SJSA1 (cell line): Measurements from ENCODE around the gene CTSZ. TPM values are rescaled to one million over a fixed set of nuclear protein-coding genes. Genes with fewer than 3 reads are reported as not detected.

Source experiments
- DNase-seq, 2 experiments: peaks; one replicate each; pipeline ENCODE4 v3.0.0-alpha.2; 2015 to 2020; ENCODE audit warnings: low spot score in 2 of 2, low read depth in 1 of 2
- H3K27ac ChIP-seq: fragments of 250-450 bp; sonication (Bioruptor Pico); 2 replicates; pipeline ENCODE4 v1.5.1; 2020; ENCODE audit warnings: mild to moderate bottlenecking, moderate library complexity
- H3K27me3 ChIP-seq: fragments of 250-450 bp; sonication (Bioruptor Pico); replicated peaks from 2 replicates; pipeline ENCODE4 v1.5.1; 2020; ENCODE audit warnings: mild to moderate bottlenecking, moderate library complexity
- H3K36me3 ChIP-seq: fragments of 250-450 bp; sonication (Bioruptor Pico); 2 replicates; pipeline ENCODE4 v1.5.1; 2020; ENCODE audit warnings: mild to moderate bottlenecking
- H3K4me1 ChIP-seq: fragments of 250-450 bp; sonication (Bioruptor Pico); replicated peaks from 2 replicates; pipeline ENCODE4 v1.6.1; 2021; ENCODE audit warnings: mild to moderate bottlenecking
- H3K4me3 ChIP-seq: fragments of 250-450 bp; sonication (Bioruptor Pico); 2 replicates; pipeline ENCODE4 v1.5.1; 2020; ENCODE audit warnings: mild to moderate bottlenecking
- H3K9me3 ChIP-seq: fragments of 250-450 bp; sonication (Bioruptor Pico); replicated peaks from 2 replicates; pipeline ENCODE4 v1.5.1; 2020; ENCODE audit warnings: mild to moderate bottlenecking
- total RNA-seq: library from RNA; depleted of rRNA; stranded (reverse); fragments of >200 nt; shearing (Covaris generic); gene quantifications from 2 replicates; pipeline ENCODE4 v1.2.3, GENCODE V29; 2014

CTSZ gene
- total RNA-seq, 1 experiment from 2014 or later = 168 TPM

- no peak for DNase-seq
- Histone ChIP-seq H3K4me1 (peaks cover 24% of the 10 kb centered on the region), H3K36me3 (peaks cover 58% of the 10 kb centered on the region), H3K9me3 (no peaks in the 10 kb centered on the region), H3K27me3 (no peaks in the 10 kb centered on the region), H3K27ac (no peak overlapping the region), H3K4me3 (no peak overlapping the region)
Observed at GRCh38 chr20:59040667-59041066, 33.6 kb upstream of the CTSZ start.

GRCh38 chr20:59039233-59039632 is 32.2 kb upstream of the CTSZ start:
- Histone ChIP-seq H3K4me1 (peaks cover 24% of the 10 kb centered on the region), H3K36me3 (peaks cover 67% of the 10 kb centered on the region), H3K9me3 (no peaks in the 10 kb centered on the region), H3K27ac (no peak overlapping the region), H3K27me3 (no peaks in the 10 kb centered on the region), H3K4me3 (no peak overlapping the region)
- DNase-seq = no peak

GRCh38 chr20:59037386-59037785 is 30.3 kb upstream of the CTSZ start:
- DNase-seq = no peak
- no peak overlapping the region for H3K4me3 ChIP-seq
- H3K27me3 ChIP-seq = no peaks in the 10 kb centered on the region
- H3K27ac ChIP-seq = no peak overlapping the region
- H3K9me3 ChIP-seq = no peaks in the 10 kb centered on the region
- peaks cover 19% of the 10 kb centered on the region for H3K4me1 ChIP-seq
- H3K36me3 ChIP-seq = peaks cover 66% of the 10 kb centered on the region

DNA sequence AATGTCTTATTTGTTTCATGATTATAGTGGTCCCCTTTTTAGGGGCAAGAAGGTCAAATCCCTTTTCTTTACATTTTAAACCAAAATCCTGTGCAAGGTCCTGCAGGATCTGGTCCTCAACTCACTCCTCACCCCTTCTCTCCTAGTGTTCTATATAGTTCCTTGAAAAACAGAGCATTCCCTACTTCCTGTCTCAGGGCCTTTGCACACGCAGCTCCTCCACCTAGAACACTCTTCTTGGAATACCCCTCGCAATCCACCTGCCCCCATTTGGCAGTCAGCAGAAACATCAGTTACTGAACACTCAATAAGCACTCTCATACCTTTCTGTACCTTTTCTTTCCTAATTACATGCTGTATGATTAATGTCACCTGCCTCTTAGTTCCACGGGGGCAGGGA is 28.3 kb upstream of the CTSZ start:
- Histone ChIP-seq H3K27me3 (no peaks in the 10 kb centered on the region), H3K27ac (no peak overlapping the region), H3K4me1 (peaks cover 17% of the 10 kb centered on the region), H3K9me3 (no peaks in the 10 kb centered on the region), H3K36me3 (peaks cover 63% of the 10 kb centered on the region), H3K4me3 (no peak overlapping the region)
- no peak for DNase-seq

DNA sequence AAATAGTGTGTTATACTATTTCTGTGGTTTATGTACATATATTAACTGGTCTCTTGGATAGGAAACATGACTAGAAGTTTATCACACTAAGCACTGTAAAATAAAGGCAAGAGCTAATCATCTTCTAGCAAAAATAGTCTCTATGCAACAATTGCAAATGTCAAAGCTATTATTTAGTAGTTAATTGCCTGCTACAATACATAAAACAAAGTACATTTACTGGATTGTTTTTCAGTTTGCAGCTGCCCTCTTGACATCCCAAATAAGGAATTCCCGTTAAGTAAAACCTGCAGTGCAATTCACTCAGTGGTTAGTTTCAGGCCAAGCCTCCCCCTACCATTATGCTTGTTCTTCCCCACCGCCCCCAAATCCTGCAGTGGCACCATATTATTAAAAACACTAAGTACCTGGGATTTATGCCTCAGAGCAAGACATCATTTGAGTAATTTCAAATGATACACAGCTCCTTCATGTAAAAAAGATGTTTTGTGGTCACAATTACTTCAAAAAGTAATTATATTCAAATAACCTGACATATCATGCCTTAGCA is 26.6 kb upstream of the CTSZ start:
- Histone ChIP-seq H3K27ac (no peak overlapping the region), H3K36me3 (peaks cover 67% of the 10 kb centered on the region), H3K4me3 (no peak overlapping the region), H3K9me3 (no peaks in the 10 kb centered on the region), H3K4me1 (peaks cover 32% of the 10 kb centered on the region), H3K27me3 (no peaks in the 10 kb centered on the region)
- DNase-seq = no peak

DNA sequence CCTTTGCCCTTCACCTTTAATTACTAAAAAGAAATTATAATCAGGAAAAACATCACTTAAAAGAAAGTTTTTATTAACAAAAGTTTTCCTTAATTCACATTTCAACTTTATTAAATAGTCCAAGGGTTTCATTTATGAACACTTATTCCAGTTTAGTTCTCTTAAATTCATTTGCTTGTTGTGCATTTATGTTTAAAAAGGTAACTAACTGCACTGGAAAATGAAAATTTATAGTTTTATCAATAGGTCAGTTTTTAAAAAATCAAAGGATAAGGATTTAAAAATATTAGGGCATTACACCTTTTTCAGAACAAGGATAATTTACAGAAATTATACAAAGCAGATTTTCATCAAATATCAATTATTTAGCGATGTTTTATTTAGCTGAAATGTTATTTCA is 26.0 kb upstream of the CTSZ start:
- Histone ChIP-seq H3K4me3 (peak overlapping the region; percentile 69), H3K27me3 (no peaks in the 10 kb centered on the region), H3K27ac (peak overlapping the region; percentile 54)

GRCh38 chr20:59032713-59033059 is 25.6 kb upstream of the CTSZ start:
- Histone ChIP-seq H3K9me3 (no peaks in the 10 kb centered on the region), H3K4me1 (peaks cover 42% of the 10 kb centered on the region), H3K4me3 (peak overlapping the region; percentile 69), H3K27me3 (no peaks in the 10 kb centered on the region), H3K36me3 (peaks cover 71% of the 10 kb centered on the region), H3K27ac (peak overlapping the region; percentile 54)
- no peak for DNase-seq

More for the DNA sequence above, 26.0 kb upstream of the CTSZ start:
- no peak for DNase-seq
- Histone ChIP-seq H3K9me3 (no peaks in the 10 kb centered on the region), H3K36me3 (peaks cover 71% of the 10 kb centered on the region), H3K4me1 (peaks cover 38% of the 10 kb centered on the region)

DNA sequence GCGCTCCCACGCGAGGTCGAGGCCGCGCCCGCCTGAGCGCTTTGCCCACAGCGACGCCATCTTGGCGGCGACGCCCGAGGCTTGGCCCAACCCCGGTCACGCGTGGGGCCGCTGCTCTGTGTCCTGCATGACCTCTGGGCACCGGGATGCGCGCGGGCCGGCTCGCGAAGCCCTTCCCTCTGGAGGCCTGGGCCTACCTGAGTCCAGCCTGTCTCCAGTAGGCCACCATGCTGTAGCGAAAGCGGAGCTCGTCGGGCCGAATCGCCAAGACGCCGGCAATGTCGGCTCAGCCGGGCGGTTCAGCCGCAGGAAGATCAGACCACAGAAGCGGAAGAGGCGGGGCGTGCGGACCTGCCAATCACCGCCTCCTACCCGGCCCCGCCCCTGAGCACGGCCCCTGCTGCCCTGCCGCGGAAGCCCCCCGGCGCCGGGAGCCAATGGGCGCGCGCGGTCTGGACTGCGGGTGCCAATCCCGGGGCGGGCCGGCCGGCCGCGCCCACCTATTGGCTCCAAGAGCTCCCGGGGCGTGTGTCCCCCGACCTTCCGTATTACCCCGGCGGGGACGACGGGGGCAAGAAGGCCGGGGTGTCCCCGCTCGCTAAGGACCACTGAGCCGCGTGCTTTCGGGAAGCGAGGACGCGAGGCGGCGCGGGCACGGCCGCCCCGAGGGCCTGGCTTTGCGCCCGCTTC is 25.1 kb upstream of the CTSZ start, which contains the start of gene ATP5F1E:
Gene ATP5F1E, minus strand, starts transcription at position 313 of the 690 bp plus-strand sequence. Its CDS starts 84 bp downstream, at position 229.
- DNase-seq = peak; percentile 95 to 96
- Histone ChIP-seq H3K36me3 (peaks cover 71% of the 10 kb centered on the region), H3K9me3 (no peaks in the 10 kb centered on the region), H3K27me3 (no peaks in the 10 kb centered on the region), H3K4me3 (peak within 1 kb of the TSS; percentile 69), H3K4me1 (peaks cover 42% of the 10 kb centered on the region), H3K27ac (peak within 1 kb of the TSS; percentile 70)

DNA sequence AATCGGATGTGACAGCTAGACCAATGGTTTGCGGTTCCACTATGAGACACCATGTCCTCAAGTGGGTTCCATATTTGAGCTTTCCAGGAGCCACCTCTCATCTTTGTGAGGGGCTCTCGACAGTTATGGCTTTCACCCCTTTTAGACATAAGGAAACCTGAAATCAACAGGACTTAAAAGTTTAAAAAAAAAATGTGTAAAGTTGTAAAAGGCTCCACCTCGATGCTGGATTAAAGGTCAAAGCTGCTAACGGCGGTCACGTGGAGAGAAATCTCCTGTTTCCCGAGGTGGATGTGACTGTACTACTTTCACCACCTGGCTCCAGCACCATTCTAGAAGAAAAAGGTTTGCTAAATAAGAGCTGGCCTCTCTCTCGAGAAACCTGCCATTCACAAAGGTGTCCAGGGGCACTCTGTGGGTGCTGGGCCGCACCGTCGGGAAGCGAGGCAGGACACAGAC is 24.5 kb upstream of the CTSZ start:
- H3K4me1 ChIP-seq = peaks cover 42% of the 10 kb centered on the region
- peak overlapping the region; percentile 69 for H3K4me3 ChIP-seq
- no peaks in the 10 kb centered on the region for H3K9me3 ChIP-seq
- peak in 1 of 2 experiments; percentile 21 for DNase-seq
- no peaks in the 10 kb centered on the region for H3K27me3 ChIP-seq
- peaks cover 71% of the 10 kb centered on the region for H3K36me3 ChIP-seq
- peak overlapping the region; percentile 70 for H3K27ac ChIP-seq

GRCh38 chr20:59030911-59031563 is 24.0 kb upstream of the CTSZ start:
- peaks cover 42% of the 10 kb centered on the region for H3K4me1 ChIP-seq
- peaks cover 71% of the 10 kb centered on the region for H3K36me3 ChIP-seq
- H3K27me3 ChIP-seq = no peaks in the 10 kb centered on the region
- H3K9me3 ChIP-seq = no peaks in the 10 kb centered on the region
- DNase-seq = no peak
- H3K27ac ChIP-seq = no peak overlapping the region
- H3K4me3 ChIP-seq = peak overlapping the region; percentile 69

- no peak overlapping the region for H3K27ac ChIP-seq
- H3K9me3 ChIP-seq = no peaks in the 10 kb centered on the region
- peaks cover 81% of the 10 kb centered on the region for H3K36me3 ChIP-seq
- H3K4me3 ChIP-seq = no peak overlapping the region
- DNase-seq = no peak
- peaks cover 42% of the 10 kb centered on the region for H3K4me1 ChIP-seq
- H3K27me3 ChIP-seq = no peaks in the 10 kb centered on the region
Observed at GRCh38 chr20:59028812-59029211, 21.8 kb upstream of the CTSZ start.

DNA sequence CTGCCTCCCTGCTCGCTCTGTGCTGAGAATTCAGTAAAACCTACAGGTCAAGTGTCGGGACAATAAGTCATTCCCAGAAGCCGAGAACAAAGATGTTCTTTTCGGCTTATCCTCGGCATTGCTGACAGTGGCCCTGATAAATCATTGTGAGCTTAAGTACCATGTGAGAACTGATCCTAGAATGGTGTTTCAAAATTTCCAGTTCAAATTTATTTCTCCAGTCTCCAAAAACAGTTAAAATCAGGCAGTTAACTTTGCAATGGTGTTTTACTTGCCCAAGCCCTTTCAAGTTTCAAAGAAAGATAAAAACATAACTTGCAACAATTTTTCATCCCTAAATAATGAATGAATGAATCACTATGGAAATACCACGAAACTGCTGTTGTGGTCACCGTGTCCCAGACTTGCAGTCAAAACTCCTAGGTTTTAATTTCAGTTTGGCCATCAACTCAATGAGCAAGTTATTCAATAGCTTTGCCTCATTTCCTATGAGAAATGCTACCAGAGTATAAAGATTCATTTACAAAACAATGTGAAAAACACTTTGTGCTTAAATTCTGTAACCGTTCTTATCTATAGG is 20.8 kb upstream of the CTSZ start:
- Histone ChIP-seq H3K27ac (no peak overlapping the region), H3K27me3 (no peaks in the 10 kb centered on the region), H3K4me3 (no peak overlapping the region), H3K9me3 (no peaks in the 10 kb centered on the region), H3K36me3 (peaks cover 90% of the 10 kb centered on the region), H3K4me1 (peaks cover 38% of the 10 kb centered on the region)
- DNase-seq = no peak

GRCh38 chr20:59026904-59027740 is 20.1 kb upstream of the CTSZ start:
- no peak overlapping the region for H3K4me3 ChIP-seq
- H3K27ac ChIP-seq = no peak overlapping the region

More at GRCh38 chr20:59026904-59027740, 20.1 kb upstream of the CTSZ start:
- Histone ChIP-seq H3K4me1 (peaks cover 34% of the 10 kb centered on the region), H3K9me3 (no peaks in the 10 kb centered on the region), H3K27me3 (no peaks in the 10 kb centered on the region), H3K36me3 (peaks cover 95% of the 10 kb centered on the region)
- no peak for DNase-seq
